Mucosa of gallbladder (tissue), 1 donor: ENCODE data around the gene SSTR1. TPM values are rescaled to one million over a fixed set of nuclear protein-coding genes. Genes with fewer than 3 reads are reported as not detected.

Experiments used
- DNase-seq: peaks from one replicate; pipeline ENCODE4 v3.0.0-alpha.2; 2020; ENCODE audit warnings: low spot score
- total RNA-seq: library from RNA; stranded (reverse); gene quantifications from one replicate; pipeline ENCODE4 v1.2.1, GENCODE V29; 2021
- donor health status: DM: no; HTN: no; CAD: no.

The SSTR1 gene
- total RNA-seq, 1 donor from 2014 or later: 3.4 TPM

DNA sequence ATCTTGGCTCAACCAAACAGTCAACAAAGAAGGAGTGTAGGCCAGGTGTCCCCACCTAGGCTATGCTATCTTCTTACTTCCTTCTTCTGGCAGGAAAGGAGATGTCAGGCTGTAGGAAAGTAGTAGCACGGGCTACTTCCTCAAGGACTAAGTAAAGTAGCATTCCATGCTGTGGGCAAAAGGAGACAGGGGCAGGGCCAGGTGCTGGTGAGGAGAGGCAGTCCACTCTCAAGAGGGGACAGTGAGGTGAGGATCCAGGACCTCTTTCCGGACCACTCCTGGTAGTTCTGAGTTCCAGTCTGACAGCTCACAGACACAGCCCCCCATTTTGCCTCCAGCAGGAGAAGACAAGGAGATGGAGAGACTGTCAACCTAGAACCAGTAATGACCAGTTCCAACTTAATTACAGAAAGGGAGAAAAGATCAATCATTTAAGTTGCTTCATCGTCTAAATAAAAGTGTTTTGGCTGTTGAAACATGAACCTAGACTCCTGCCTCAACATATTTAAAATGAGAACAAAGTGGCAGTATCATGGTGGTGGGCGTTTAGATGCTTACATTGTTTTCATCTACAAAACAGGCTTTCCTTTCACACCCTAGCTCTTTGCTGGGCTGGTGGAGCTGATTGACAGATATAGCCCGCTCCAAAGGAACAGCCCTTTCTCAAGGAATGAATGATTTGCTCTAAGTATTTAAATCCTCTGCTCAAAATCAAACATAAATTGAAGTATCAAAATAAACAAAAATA lies 5.1 kb upstream of the SSTR1 start:
- DNase-seq: no peak

GRCh38 chr14:38203929-38204718 lies 3.6 kb upstream of the SSTR1 start:
- no peak for DNase-seq

- no peak for DNase-seq
Measured at GRCh38 chr14:38204719-38205115, 3.0 kb upstream of the SSTR1 start.

GRCh38 chr14:38205119-38205813 lies 2.4 kb upstream of the SSTR1 start:
- DNase-seq: no peak

DNA sequence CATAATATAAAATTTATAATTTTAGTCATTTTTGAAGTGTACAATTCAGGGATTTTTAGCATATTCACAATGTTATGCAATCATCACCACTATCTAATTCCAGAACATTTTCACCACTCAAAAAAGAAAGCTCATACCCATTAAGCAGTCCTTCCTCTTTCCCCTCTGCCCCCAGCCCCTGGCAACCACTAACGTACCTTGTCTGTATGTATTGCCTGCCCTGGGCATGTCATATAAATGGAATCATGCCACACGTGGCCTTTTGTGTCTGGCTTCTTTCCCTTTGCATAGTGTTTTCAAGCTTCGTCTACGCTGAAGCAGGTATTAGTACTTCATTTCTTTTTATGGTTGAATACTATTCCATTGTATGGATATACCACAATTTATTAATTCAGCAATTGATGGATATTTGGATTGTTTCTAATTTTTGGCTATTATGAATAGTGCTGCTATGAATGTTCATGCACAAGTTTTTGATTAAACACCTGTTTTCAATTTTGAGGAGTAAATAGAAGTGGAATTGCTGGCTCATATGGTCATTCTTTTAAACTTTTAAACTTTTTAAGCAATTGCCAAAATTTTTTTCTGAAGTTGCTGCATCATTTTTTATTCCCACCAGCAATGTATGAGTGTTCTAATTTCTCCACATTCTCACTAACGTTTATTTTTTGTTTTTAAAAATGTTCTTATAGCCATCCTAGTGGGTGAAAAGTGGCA lies 1.6 kb upstream of the SSTR1 start:
- DNase-seq: no peak

- no peak for DNase-seq
Measured at GRCh38 chr14:38206689-38207376, 871 bp upstream of the SSTR1 start.

DNA sequence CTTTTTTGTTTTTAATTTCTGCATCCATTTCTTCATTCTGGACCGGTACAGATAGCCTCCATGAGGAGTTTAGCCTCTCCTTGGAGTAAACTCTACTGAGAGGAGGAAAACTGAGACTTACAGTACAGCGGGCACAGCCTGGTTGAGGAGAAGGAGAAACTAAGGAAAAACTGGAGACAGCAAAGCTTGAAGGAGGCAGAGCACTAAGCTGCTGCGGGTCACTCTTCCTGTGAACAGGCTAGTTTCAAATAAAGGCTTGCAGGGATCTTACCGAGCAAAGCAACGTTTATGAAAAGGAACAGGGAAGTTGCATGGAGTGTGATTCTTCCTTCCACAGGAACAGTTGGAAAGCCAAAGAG lies 348 bp upstream of the SSTR1 start:
- DNase-seq: no peak

GRCh38 chr14:38208618-38209562 lies 1.2 kb downstream of the SSTR1 start:
- DNase-seq: peak; percentile 54

DNA sequence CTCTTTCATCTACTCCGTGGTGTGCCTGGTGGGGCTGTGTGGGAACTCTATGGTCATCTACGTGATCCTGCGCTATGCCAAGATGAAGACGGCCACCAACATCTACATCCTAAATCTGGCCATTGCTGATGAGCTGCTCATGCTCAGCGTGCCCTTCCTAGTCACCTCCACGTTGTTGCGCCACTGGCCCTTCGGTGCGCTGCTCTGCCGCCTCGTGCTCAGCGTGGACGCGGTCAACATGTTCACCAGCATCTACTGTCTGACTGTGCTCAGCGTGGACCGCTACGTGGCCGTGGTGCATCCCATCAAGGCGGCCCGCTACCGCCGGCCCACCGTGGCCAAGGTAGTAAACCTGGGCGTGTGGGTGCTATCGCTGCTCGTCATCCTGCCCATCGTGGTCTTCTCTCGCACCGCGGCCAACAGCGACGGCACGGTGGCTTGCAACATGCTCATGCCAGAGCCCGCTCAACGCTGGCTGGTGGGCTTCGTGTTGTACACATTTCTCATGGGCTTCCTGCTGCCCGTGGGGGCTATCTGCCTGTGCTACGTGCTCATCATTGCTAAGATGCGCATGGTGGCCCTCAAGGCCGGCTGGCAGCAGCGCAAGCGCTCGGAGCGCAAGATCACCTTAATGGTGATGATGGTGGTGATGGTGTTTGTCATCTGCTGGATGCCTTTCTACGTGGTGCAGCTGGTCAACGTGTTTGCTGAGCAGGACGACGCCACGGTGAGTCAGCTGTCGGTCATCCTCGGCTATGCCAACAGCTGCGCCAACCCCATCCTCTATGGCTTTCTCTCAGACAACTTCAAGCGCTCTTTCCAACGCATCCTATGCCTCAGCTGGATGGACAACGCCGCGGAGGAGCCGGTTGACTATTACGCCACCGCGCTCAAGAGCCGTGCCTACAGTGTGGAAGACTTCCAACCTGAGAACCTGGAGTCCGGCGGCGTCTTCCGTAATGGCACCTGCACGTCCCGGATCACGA lies 2.2 kb downstream of the SSTR1 start:
- DNase-seq: no peak

- DNase-seq: peak; percentile 13
Measured at GRCh38 chr14:38210587-38211216, 3.0 kb downstream of the SSTR1 start.

DNA sequence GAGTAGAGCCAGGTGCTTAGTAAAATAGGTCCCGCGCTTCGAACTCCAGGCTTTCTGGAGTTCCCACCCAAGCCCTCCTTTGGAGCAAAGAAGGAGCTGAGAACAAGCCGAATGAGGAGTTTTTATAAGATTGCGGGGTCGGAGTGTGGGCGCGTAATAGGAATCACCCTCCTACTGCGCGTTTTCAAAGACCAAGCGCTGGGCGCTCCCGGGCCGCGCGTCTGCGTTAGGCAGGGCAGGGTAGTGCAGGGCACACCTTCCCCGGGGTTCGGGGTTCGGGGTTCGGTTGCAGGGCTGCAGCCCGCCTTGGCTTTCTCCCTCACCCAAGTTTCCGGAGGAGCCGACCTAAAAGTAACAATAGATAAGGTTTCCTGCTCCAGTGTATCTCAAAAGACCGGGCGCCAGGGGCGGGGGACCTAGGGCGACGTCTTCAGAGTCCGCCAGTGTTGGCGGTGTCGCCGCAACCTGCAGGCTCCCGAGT lies 3.6 kb downstream of the SSTR1 start:
- DNase-seq: no peak

DNA sequence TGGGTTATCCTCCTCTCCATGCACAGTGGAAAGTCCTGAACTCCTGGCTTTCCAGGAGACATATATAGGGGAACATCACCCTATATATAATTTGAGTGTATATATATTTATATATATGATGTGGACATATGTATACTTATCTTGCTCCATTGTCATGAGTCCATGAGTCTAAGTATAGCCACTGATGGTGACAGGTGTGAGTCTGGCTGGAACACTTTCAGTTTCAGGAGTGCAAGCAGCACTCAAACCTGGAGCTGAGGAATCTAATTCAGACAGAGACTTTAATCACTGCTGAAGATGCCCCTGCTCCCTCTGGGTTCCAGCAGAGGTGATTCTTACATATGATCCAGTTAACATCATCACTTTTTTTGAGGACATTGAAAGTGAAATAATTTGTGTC lies 4.4 kb downstream of the SSTR1 start:
- no peak for DNase-seq

DNA sequence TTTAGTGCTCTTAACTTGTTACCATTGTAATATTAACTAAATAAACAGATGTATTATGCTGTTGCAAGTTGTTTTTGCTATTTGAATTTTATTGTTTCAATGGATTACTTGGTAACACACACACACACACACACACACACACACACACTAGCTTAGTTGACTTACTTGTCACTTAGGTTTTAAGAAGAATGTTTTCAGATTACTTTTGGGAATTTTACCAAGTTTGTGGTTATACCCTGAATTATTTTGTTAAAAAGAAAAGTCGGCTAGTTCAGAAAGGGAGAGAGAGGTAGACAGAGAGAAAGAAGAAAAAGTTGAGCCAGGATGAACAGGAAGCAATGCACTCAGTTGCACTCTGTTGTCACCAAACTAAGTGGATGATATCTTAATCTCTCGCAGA lies 5.3 kb downstream of the SSTR1 start:
- DNase-seq: no peak

- no peak for DNase-seq
Measured at GRCh38 chr14:38217553-38217952, 9.8 kb downstream of the SSTR1 start.

- DNase-seq: no peak
Measured at GRCh38 chr14:38221077-38221476, 13.4 kb downstream of the SSTR1 start.

- DNase-seq: no peak
Measured at GRCh38 chr14:38224338-38224737, 16.6 kb downstream of the SSTR1 start.

DNA sequence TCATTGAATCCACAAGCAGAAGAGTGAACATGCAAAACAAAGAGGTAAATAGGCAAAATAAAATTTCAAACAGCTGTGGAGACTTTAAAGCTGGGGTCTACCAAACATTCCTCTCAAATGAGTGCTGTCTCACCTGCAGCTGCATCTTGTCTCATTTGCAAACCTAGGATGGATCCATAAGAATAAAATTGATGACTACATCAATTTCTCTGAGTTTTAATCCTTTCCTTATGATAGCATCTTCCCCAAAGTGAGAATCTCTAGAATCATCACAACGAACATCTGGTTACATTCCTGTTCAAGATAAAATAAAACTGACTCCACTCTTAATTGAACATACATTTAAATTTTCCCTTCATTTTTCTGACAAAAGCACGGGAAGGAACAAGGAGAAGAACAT lies 18.2 kb downstream of the SSTR1 start:
- no peak for DNase-seq

- no peak for DNase-seq
Measured at GRCh38 chr14:38226366-38226765, 18.7 kb downstream of the SSTR1 start.
